Measurements from ENCODE around the gene TRIM37.
"Not testable (repeated sequence)": the region's sequence is repeated elsewhere in the genome, so short reads cannot be mapped to it uniquely, and the experiment has no call there.

The TRIM37 gene

DNA sequence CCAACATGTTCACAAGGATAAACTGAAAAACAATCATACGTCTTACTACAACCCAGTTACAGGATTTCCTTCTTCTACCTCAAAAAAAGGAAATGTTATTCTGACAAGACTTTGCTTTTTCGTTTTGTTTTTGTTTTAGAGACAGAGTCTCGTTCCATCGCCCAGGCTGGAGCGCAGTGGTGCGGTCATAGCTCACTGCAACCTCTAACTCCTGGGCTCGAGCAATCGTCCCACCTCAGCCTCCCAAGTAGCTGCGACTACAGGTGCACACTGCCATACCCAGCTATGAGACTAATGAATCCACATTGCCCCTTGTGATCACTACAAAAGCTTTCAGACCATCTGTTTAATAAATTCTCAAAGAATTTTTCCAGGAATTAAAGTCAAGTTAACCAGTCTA lies 8.8 kb upstream of the TRIM37 start:
- no peak for DNase-seq (ENCODE audit: low read depth in 2 of 2, low spot score in 1 of 2)

GRCh38 chr17:59111539-59111938 lies 4.9 kb upstream of the TRIM37 start:
- no peak for DNase-seq (ENCODE audit: low read depth in 2 of 2, low spot score in 1 of 2)

DNA sequence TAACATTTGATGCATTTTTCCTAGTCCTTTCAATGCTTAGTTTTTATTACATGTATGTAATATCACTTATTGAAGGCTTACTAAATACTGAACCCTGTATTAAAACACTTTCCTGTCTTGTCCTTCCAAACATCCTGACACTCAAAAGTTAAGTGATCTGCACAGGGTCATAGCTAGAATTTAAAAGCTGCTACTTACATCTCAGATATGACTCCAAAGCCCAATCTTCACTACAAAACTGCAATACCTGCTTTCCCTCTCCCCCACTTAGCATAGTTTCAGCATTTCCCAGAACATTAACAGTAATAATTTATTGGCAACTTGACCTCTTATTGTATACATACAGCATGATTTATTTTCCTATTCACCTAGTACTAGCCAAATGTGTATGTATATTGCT lies 4.3 kb upstream of the TRIM37 start:
- no peak for DNase-seq (ENCODE audit: low read depth in 2 of 2, low spot score in 1 of 2)

- DNase-seq (ENCODE audit: low read depth in 2 of 2, low spot score in 1 of 2) = no peak
Measured at GRCh38 chr17:59108400-59109102, 1.9 kb upstream of the TRIM37 start.

DNA sequence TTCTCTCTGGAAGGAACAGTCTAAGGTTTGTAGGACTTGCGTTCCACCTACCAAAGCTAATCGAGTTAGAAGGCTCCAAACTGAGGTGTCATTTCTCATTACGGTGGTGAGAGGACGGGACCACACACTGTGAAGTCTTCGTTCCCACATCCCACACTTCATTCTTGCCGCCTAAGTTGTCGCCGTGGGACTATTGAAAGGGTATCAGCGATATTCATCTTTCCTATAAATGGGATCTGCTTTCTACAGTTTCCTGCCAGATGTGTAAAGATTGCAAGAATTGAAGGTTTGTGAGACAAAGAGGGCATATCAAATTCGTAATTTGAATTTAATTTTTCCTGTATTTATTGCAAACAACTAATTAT lies 608 bp upstream of the TRIM37 start:
- no peak for DNase-seq (ENCODE audit: low read depth in 2 of 2, low spot score in 1 of 2)

- peak; percentile 38 to 57 for DNase-seq (ENCODE audit: low read depth in 2 of 2, low spot score in 1 of 2)
Measured at GRCh38 chr17:59105852-59106462, 723 bp downstream of the TRIM37 start.

DNA sequence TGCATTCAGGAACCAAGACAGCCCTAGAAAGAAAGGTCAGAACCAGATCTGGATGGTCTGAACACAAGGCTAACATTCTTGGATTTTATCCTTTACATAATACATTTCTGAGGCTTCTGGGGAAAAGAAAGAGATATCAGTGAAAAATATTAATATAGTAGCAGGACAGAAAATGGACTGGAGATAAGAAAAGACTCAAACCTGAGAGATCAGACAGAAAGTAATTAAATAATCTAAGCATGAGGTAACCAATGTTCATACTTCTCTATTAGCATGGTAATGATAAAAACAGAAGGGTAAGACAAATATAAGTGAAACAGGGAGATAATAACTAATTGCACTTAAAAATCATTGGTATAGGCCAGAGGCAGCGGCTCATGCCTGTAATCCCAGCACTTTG lies 5.5 kb downstream of the TRIM37 start:
- no peak for DNase-seq (ENCODE audit: low read depth in 2 of 2, low spot score in 1 of 2)

DNA sequence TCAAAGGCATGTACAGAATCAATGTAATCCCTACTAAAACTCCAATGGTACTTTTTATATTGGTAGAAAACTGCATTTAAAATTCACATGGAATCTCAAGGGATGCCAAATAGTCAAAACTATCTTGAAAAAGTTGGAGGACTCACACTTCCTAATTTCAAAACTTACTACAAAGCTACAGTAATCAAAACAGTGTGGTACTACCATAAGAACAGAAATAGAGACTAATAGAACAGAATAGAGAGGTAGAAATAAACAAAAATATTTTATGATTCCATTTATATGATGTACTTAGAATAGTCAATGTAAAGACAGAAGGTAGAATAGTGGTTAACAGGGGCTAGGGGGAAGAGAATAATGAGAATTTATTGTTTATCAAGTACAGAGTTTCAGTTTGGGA lies 8.8 kb downstream of the TRIM37 start:
- DNase-seq (ENCODE audit: low read depth in 2 of 2, low spot score in 1 of 2) = no peak

- DNase-seq (ENCODE audit: low read depth in 2 of 2, low spot score in 1 of 2) = no peak
Measured at GRCh38 chr17:59094861-59095530, 11.7 kb downstream of the TRIM37 start.

DNA sequence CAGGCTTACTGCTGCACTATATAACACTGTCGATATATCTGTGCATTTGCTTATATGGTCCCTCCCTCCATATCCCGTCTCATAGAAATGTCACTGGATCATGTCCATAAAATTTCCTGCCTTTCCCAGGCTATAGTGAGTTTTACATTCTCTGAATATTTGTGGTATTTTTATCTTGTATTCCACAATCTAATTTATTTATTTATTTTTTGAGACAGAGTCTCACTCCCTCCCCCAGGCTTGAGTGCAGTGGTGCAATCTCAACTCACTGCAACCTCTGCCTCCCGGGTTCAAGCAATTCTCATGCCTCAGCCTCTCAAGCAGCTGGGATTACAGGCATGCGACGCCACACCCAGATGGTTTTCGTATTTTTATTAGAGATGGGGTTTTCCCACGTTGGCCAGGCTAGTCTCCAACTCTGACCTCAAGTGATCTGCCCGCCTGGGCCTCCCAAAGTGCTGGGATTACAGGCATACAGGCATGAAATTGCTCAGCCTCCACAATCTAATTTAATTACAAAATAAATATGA lies 12.9 kb downstream of the TRIM37 start:
- no peak for DNase-seq (ENCODE audit: low read depth in 2 of 2, low spot score in 1 of 2)

GRCh38 chr17:59093145-59093701 lies 13.5 kb downstream of the TRIM37 start:
- no peak for DNase-seq (ENCODE audit: low read depth in 2 of 2, low spot score in 1 of 2)

DNA sequence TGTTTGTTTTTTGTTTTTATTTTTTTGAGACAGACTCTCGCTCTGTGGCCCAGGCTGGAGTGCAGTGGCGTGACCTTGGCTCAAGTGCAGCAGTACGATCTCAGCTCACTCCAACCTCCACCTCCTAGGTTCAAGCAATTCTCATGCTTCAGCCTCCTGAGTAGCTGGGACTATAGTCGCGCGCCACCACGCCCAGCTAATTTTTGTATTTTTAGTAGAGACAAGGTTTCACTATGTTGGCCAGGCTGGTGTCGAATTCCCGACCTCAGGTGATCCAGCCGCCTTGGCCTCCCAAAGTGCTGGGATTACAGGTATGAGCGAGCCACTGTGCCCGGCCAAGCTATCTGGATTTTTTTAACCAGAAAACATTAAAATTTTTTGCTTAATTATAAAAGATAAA lies 16.1 kb downstream of the TRIM37 start:
- DNase-seq (ENCODE audit: low read depth in 2 of 2, low spot score in 1 of 2) = not testable (repeated sequence)

- DNase-seq (ENCODE audit: low read depth in 2 of 2, low spot score in 1 of 2) = no peak
Measured at GRCh38 chr17:59084154-59084553, 22.5 kb downstream of the TRIM37 start.

- DNase-seq (ENCODE audit: low read depth in 2 of 2, low spot score in 1 of 2) = no peak
Measured at GRCh38 chr17:59074494-59074893, 32.2 kb downstream of the TRIM37 start.

GRCh38 chr17:59073972-59074371 lies 32.7 kb downstream of the TRIM37 start:
- no peak for DNase-seq (ENCODE audit: low read depth in 2 of 2, low spot score in 1 of 2)

DNA sequence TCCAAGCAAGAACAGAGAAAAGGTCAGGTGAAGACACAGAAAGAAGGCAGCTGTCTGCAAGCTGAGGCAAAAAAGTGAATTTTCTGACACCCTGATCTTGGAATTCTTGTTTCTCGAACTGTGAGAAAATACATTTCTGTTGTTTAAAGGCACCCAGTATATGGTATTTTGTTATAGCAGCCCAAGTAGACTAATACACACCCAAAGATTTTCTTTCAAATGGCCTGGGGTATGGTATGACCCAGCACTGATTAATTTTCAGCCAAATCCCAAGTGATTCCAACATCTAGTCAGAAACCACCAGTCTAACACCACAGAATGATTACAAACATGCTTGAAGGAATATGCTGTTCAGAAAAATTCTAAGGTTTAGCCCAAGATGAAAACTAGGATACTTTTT lies 36.8 kb downstream of the TRIM37 start:
- DNase-seq (ENCODE audit: low read depth in 2 of 2, low spot score in 1 of 2) = no peak

DNA sequence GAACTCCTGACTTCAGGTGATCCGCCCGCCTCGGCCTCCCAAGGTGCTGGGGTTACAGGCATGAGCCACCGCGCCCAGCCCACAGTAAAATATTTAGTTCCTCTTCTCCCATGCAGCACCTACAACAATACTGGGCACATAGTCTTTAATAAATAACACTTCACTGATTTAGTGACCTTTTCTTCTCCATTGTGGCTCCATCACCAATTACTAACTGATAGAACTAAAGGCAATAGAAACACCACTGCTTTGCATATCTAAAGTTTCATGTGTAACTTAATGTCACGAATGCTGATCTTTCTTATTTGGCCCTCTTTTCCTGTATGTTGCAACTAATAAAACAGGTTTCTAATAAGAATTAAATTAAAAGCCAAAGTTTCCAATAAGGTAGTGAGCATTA lies 38.9 kb downstream of the TRIM37 start:
- DNase-seq (ENCODE audit: low read depth in 2 of 2, low spot score in 1 of 2) = no peak

DNA sequence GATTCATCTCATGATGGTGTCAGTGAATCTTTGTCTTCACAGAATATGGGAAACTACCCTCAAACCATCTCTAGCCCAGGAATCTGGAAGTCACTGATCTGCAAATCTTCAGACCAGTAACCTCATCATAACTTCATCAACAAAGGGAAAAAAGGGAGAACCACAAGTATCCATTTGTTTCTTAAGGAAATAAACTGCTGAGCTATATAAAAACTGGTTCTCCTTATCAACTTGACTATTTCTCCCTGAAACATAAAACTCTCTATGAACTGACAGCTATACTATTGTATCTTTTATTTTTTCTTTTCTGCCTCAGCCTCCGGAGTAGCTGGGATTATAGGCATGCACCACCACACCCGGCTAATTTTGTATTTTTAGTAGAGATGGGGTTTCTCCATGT lies 39.3 kb downstream of the TRIM37 start:
- no peak for DNase-seq (ENCODE audit: low read depth in 2 of 2, low spot score in 1 of 2)

- no peak for DNase-seq (ENCODE audit: low read depth in 2 of 2, low spot score in 1 of 2)
Measured at GRCh38 chr17:59062509-59062908, 44.2 kb downstream of the TRIM37 start.

GRCh38 chr17:59056857-59057256 lies 49.8 kb downstream of the TRIM37 start:
- DNase-seq (ENCODE audit: low read depth in 2 of 2, low spot score in 1 of 2) = no peak

GRCh38 chr17:59049798-59050197 lies 56.9 kb downstream of the TRIM37 start:
- DNase-seq (ENCODE audit: low read depth in 2 of 2, low spot score in 1 of 2) = no peak

- no peak for DNase-seq (ENCODE audit: low read depth in 2 of 2, low spot score in 1 of 2)
Measured at GRCh38 chr17:59047616-59048015, 59.1 kb downstream of the TRIM37 start.
